GM18909 (cell line): ENCODE results near the gene LGR4.
"Not testable (repeated sequence)": the region's sequence is repeated elsewhere in the genome, so short reads cannot be mapped to it uniquely, and the experiment has no call there.

Experiments
- ATAC-seq: cut with Tn5 transposase; IDR thresholded peaks from one replicate; pipeline ENCODE4 v1.9.1; 2021; ENCODE audit warnings: mild to moderate bottlenecking; ENCODE audit not compliant: unreplicated experiment, poor library complexity

LGR4 gene

DNA sequence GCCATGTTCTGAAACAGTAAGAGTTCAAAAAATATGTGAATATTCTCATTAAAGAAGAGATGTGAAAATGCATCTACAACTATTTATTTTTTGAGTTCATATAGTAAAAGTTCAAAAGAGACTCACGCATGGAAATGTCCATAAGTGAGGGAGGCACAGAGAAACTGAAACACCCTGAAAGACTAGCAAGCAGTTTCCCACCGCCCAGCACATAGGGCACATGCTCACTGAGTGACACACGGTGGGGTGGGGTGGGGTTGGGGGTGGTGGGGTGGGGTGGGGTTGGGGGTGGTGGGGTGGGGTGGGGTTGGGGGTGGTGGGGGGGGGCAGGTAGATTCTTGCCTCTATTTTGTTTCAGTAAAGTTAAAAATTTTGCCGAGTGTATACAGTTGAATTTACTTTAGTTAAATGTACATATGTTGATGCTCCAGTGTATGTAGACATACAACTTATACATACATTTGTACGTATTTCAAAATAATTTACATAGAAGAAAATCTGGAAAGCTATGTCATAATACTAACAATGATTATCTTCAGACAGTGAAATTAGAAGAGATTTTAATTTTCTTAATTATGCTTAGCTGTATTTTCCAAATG is 115.9 kb downstream of the LGR4 start:
- ATAC-seq, result no peak

DNA sequence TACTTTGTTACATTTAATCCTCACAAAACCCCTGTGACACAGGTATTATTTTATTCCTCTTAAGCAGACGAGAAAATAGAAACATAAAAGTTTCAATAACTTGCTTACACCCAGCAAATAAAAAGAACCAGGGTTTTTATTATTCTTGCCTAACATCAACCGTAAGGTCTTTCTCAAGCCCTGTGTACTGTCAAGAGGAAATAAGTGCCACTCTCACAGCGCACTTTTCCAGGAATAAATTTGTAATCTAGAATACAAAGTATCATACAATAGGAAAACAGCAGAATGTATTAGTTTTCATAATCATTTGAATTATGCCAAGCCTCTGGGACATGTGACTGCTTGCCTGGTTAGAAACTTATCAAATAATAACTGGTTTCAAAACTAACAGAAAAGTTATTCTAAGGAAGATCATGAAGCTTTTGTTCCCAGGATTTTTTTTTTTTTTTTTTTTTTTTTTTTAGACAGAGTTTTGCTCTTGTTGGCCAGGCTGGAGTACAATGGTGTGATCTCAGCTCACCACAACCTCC is 117.0 kb downstream of the LGR4 start:
- no peak for ATAC-seq

DNA sequence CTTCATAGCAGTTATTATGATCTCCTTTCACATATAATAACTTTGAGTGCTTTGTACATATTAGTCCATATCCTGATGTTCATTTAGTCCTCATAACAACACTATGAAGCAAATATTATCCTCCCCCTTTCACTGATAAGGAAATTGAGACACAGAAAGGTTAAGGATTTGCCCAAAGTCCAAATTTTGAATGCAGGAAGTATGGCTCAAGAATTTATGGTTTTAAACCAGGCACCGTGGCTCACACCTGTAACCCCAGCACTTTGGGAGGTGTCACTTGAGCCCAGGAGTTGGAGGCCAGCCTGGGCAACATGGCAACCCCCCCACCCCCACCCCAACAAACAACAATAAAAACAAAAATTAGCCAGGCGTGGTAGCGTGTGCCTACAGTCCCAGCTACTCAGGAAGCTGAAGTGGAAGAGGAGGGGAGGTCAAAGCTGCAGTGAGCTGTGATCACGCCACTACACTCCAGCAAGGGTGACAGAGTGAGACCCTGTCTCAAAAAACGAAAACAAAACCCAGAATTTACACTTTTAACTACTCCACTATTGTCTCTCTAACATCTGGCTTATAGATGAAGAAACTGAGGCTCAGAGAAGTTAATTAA is 118.1 kb downstream of the LGR4 start:
- ATAC-seq, result no peak

DNA sequence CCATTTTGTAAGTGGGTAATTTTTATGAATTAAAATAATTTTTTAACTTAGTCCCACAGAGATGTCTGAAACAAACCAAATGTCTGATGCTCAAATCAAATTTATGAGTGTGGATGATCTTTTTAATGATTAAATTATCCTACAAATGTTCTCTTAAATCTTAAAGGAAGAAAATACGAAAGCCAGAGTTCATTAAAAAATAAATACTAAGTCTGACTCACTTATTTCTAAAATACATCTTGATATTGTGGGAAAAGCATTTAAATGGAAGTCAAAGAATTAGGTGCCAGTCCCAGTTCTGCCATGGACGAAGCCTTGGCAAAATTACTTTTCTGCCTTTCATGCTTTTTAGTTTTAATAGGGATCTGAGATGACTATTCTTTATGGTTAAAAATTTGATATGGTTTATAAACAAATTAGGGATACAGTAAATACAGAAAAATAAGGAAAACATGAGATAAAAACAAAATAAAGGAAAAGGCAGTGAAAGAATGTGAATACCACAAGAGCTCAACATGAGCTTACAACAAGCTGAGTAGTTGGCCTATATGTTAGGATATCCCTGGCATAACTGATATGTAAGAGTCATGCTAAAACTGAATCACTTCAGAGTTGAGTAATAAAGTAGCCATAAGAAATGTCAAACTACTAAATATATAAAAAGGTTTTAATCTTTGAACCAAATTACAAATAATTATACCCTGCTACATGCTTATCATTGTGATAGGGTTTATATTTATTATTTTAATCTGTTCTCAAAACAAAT is 118.8 kb downstream of the LGR4 start:
- ATAC-seq, result no peak

DNA sequence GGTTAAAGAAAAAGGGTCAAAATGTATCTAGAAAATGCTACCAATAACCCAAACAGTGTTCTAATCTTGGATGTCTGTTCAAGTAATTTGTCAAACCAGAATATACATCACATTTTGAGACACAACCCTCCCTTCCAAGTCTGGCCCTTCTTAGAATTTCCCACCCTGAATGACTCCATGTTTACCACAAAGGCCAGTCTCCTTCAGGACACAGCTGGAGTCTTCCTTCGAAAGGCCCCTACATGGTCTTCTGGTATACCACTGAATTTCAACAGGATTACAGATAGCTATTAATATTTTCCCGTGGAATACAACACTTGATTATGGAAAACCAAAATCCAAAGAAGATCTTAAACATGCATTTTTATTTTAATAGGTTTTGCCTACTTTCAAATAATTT is 119.8 kb downstream of the LGR4 start:
- no peak for ATAC-seq

DNA sequence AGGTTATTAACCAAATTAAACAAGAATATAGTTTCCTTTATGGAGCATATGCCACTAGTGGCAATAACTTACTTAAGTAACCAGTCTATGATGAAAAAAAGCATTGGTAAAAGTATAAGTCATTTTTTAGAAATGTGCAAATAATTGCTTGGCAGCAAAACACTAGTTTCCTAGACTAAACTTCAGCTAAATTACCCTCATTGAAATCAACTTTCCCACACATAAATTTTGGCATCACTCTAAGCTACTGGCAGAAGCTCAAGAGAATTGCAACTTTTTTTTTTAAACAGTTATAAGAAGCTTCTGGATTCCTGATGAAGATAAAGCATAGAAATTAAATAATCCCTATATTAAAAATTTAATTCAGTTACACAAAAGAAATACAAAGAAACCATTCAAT is 122.1 kb downstream of the LGR4 start:
- no peak for ATAC-seq

DNA sequence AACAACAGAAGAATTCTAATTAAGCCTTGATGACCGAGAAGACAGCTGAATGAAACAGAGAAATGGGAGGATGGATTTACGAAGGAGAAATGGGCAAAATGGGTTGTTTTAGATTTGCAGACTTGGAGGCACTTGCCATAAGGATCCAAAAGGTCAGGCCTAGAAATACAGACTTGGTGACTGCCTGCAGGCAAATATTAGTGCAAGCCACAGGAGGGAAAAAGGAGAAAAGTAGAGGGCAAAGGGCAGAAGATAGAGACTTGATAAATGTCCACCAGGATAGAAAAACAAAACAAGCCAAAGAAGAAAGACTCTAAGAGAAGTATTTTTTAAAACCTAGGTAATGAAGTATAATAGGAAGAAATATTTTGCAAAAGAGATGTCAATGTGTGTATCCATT is 122.7 kb downstream of the LGR4 start:
- no peak for ATAC-seq

DNA sequence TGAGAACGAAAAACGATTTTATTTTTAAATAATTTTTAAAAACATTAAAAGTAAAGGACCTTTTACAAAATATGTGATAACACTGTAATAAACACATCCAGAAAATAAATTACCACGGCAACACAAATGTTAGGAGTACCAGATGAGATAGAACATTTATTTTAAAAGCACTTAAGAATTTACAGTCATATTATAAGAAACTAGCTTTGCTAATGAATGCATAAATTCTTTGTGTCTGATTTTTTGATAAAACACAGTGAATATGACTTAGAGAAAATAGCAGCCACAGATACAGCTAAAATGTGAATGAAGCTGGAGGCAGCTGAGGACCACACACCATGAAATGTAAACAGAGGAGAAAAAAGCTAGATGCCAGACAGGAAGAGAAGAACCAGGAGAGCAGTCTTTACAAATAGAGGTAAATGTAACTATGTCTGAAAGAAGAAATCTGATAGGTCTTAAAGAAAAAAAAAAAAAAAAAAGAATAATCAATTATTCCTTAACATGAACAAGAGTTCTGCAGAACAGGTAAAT is 124.2 kb downstream of the LGR4 start:
- no peak for ATAC-seq

DNA sequence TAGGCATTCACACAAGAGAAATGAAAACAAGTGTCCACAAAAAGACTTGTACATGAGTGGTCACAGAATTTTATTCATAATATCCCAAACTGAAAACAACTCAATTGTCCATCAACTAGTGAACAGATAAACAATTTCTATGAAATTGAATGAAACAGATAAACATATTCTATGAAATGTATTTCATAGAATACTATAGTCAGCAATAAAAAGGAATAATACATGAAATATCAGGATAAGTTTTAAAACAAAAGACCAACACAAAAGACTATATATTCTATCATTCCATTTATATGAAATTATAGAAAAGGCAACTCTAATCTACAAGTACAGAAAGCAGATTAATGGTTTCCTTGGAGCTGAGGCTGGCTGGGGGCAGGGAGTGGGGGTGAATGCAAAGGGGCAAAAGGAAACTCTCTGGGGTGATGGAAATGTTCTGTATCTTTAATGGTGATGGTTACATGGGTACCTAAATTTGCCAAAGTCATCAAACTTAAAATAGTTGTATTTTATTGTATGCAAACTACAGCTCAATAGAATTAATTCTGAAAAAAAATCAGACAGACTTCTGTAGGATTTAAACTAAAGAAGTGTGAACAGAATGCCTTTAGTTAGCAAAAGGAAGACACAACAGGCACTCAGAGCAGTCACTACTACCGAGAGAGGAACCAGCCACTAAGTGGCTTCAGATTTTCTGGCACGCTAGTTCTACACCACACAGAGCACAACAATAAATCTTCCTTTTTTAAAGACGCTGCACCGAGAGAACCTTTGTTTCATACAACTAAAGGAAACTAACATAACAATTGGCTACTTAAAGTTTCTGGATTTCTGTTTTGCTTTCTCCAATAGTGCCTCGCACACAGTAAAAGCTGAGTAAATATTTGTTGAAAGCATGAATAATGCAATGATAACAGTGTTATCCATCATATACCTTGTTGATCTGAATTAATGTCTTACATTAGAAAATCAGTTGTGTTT is 124.9 kb downstream of the LGR4 start:
- no peak for ATAC-seq

DNA sequence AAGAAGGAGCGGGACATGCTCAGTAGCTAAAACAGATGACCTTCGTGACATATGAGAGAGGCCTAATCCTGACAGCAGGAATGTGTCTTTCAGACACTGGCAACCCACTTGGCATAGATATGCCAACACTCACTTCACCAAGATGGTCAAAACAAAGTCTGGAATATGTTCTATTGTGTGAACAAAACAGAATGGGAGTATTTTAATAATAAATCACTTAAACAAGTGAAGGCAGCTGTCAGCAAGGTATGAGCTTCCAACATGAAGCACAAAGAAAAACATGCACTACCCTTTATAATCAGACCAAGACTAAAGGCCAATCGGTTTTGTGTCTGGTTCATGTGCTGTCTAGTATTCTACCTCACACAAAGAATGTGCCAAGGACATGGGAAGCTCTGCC is 132.6 kb downstream of the LGR4 start:
- no peak for ATAC-seq

DNA sequence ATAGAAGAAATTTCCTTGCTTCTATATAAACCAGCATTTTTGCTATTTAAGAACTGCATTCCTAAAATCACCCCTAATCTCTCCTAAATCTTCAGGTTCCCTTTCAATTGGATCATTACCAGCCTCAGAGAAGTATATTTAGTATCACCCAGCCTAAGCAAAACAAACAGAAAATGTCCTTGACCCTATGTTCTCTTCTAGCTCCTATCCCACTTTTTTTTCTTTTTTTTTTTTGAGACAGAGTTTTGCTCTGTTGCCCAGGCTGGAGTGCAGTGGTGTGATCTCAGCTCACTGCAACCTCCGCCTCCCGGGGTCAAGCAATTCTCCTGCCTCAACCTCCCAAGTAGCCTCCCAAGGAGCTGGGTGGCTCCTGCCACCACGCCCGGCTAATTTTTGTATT is 137.8 kb downstream of the LGR4 start:
- ATAC-seq, result not testable (repeated sequence)

DNA sequence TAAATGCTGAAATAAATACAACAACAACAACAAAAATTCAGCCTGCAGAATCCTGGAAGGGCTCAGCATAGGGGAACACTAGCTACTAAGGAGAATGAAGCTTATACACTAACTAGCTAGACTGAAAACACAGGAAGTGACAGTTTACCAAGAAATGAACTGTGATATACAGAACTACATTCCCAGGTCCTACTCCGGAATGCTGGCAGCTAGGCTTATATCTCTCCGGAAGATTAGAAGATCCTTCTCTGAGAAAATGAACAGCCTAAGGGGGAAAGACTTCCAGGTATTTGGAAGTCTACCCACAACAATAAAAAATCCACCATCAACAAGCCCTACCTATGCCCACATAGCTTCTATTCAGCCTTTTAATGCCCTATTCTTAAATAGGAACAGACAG is 140.6 kb downstream of the LGR4 start:
- no peak for ATAC-seq

DNA sequence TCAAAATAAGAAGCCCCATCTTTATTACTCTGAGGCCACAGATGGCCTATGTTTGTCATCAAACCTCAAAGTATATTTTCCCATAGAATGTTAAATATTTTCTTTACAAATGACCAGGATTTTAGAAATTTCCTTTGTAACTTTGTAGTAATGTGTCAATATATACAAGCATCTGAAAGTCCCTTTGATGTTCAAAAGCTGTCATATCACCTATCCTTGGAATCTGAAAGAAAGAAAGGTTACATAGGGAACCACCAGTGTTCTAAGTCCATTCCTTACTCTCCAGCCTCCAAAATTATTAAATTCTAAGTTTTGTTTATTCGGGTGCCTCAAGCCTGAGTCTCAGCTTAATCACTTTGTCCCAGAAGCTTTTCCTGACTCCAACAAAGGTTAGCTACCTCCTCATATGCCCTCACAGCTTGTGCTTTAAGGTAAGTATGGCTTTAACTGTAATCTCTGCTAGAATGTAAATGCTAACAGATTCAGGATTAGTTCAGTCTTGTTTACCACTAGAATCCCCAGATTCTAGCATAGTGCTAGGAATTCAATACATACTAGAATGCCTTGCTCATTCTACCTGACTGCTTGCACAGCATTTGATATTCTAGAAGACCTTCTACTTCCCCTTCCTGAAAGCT is 141.8 kb downstream of the LGR4 start:
- ATAC-seq, result no peak

DNA sequence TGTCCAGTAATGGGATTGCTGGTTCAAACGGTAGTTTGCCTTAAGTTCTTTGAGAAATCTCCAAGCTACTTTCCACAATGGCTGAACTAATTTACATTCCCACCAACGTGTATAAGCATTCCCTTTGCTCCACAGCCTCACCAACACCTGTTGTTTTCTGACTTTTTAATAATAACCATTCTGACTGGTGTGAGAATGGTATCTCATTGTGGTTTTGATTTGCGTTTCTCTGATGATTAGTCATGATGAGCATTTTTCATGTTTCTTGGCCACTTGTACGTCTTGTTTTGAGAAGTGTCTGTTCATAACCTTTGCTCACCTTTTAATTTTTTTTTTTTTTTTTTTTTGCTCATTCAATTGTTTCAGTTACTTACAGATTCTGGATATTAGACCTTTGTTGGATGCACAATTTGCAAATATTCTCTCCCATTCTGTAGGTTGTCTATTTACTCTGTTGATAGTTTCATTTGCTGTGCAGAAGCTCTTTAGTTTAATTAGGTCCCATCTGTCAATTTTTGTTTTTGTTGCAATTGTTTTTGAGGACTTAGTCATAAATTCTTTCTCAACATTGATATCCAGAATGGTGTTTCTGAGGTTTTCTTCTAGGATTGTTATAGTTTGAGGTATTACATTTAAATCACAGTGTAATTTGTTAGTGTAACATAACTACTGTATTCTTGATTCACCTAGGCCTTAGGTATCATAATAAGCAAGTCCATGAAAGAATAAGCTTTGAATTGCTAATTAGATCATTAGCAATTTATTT is 142.5 kb downstream of the LGR4 start:
- ATAC-seq, result no peak

DNA sequence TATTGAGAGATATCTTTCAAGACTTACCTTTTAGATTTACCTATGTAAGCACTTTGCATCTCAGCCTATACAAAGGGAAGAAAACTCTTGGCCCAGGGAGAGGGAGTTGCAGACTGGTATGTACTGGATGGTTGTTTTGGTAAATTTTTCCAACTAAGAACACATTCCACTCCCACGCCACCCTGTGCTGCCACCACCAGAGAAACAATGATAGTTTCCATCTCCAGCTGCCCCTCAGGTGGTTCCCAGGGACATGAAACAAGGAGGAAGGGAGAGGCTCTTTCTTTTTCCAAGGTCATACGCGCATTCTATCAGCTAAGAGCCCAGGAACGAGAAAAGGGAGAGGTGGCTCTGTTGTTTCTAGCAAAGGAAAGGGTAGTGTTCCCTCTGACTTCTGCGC is 144.0 kb downstream of the LGR4 start:
- ATAC-seq, result no peak

DNA sequence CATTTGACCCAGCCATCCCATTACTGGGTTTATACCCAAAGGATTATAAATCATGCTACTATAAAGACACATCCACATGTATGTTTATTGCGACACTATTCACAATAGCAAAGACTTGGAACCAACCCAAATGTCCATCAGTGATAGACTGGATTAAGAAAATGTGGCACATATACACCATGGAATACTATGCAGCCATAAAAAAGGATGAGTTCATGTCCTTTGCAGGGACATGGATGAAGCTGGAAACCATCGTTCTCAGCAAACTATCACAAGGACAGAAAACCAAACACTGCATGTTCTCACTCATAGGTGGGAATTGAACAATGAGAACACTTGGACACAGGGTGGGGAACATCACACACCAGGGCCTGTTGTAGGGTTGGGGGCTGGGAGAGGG is 145.5 kb downstream of the LGR4 start:
- not testable (repeated sequence) for ATAC-seq

DNA sequence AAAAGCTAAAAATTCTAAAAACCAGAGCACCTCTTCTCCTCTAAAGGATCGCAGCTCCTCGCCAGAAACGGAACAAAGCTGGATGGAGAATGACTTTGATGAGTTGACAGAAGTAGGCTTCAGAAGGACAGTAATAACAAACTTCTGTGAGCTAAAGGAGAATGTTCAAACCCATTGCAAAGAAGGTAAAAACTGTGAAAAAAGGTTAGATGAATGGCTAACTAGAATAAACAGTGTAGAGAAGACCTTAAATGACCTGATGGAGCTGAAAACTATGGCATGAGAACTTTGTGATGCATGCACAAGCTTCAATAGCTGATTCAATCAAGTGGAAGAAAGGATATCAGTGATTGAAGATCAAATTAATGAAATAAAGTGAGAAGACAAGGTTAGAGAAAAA is 150.4 kb downstream of the LGR4 start:
- not testable (repeated sequence) for ATAC-seq

DNA sequence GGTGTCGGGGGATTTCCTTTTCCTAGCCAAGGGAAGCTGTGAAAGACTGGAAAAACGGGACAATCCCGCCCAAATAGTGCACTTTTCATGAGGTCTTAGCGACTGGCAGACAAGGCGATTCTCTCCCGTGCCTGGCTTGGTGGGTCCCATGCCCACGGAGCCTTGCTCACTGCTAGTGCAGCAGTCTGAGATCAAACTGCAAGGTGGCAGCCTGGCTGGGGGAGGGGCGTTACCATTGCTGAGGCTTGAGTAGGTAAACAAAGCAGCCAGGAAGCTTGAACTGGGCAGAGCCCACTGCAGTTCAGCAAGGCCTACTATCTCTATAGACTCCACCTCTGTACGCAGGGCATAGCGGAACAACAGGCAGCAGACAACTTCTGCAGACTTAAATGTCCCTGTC is 151.2 kb downstream of the LGR4 start:
- not testable (repeated sequence) for ATAC-seq

DNA sequence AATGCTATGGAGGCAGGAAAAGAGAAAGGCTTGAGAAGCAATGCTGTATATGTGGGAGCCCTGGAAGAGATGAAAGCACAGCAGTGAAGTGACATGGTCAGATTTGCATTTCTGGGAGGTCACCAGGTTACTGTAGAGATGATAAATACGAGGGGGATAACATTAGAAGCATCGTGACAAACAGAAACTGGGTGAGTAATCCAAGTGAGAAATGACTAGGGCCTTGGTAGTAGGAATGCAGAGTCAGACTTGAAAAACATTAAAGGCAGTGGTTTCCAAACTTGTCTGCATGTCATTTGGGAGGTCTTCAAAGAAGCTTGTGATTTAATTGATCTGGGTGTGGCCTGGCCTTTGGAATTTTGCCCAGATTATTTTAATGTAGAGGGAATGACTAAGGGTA is 153.5 kb downstream of the LGR4 start:
- peak; percentile 99 for ATAC-seq
